ENCODE measurements around the gene HOXB9.

DNA sequence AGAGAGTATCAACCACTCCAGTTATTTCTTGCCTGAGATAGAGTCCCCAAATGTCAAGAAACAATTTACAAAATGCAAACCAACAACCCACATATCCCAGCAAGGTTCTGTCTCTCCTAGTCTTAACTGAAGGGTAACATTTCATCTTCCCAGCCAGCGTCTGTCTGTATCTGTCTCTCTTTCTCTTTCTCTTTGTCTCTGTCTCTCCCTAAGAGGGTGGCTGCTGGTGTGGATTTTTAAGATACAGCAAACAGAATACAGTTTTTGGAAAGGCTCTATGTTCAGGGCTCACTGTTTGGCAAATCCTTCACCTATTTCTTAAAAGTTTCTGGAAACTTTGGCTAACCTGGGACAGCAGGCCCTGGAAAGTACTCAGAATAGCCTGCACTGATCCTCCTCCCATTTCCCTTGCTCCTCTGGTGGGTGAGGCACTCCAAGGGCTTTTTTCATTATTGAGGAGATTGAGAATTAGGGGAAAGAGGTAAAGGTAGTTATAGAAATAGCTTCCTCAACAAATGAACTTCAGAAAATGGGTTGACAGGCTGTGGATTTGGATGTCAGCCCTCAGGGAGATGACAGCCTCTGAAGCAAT, 54.2 kb downstream of the HOXB9 start:
- TF ChIP-seq, protein P1, sequence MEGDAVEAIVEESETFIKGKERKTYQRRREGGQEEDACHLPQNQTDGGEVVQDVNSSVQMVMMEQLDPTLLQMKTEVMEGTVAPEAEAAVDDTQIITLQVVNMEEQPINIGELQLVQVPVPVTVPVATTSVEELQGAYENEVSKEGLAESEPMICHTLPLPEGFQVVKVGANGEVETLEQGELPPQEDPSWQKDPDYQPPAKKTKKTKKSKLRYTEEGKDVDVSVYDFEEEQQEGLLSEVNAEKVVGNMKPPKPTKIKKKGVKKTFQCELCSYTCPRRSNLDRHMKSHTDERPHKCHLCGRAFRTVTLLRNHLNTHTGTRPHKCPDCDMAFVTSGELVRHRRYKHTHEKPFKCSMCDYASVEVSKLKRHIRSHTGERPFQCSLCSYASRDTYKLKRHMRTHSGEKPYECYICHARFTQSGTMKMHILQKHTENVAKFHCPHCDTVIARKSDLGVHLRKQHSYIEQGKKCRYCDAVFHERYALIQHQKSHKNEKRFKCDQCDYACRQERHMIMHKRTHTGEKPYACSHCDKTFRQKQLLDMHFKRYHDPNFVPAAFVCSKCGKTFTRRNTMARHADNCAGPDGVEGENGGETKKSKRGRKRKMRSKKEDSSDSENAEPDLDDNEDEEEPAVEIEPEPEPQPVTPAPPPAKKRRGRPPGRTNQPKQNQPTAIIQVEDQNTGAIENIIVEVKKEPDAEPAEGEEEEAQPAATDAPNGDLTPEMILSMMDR (IDR thresholded peaks at IDR 0.05) = no peak
- TF ChIP-seq POLR2A (IDR thresholded peaks at IDR 0.05) (no peak), EP300 (IDR thresholded peaks at IDR 0.05) (no peak)
